ENCODE data around the gene GIMAP2.
A peak's percentile ranks its signal among the peaks of the same experiment; 100 is the strongest.

The GIMAP2 gene

GRCh38 chr7:150728609-150729008, 43.1 kb downstream of the GIMAP2 start:
- DNase-seq (ENCODE audit: low read depth, low spot score), result no peak
- H3K27ac ChIP-seq, result no peak overlapping the region

GRCh38 chr7:150731916-150732315, 46.4 kb downstream of the GIMAP2 start:
- DNase-seq (ENCODE audit: low read depth, low spot score), result no peak
- H3K27ac ChIP-seq, result no peak overlapping the region

- no peak overlapping the region for H3K27ac ChIP-seq
- no peak for DNase-seq (ENCODE audit: low read depth, low spot score)
Observed at GRCh38 chr7:150732786-150733481, 47.4 kb downstream of the GIMAP2 start.

GRCh38 chr7:150733482-150734095, 48.1 kb downstream of the GIMAP2 start:
- H3K27ac ChIP-seq, result no peak overlapping the region
- no peak for DNase-seq (ENCODE audit: low read depth, low spot score)

- DNase-seq (ENCODE audit: low read depth, low spot score), result no peak
- H3K27ac ChIP-seq, result no peak overlapping the region
Observed at GRCh38 chr7:150734254-150734653, 48.7 kb downstream of the GIMAP2 start.

GRCh38 chr7:150735596-150736358, 50.3 kb downstream of the GIMAP2 start:
- no peak for DNase-seq (ENCODE audit: low read depth, low spot score)
- no peak overlapping the region for H3K27ac ChIP-seq

GRCh38 chr7:150736864-150737263, 51.4 kb downstream of the GIMAP2 start:
- no peak for DNase-seq (ENCODE audit: low read depth, low spot score)
- H3K27ac ChIP-seq, result no peak overlapping the region

- DNase-seq (ENCODE audit: low read depth, low spot score), result no peak
- no peak within 1 kb of the TSS for H3K27ac ChIP-seq
Observed at GRCh38 chr7:150737265-150738055, 52.0 kb downstream of the GIMAP2 start, which contains the start of gene GIMAP5. TSS of gene GIMAP5 (plus strand) at chr7:150737418. CDS start at chr7:150740885, 3,467 bp downstream.

GRCh38 chr7:150738092-150738491, 52.6 kb downstream of the GIMAP2 start:
- no peak for DNase-seq (ENCODE audit: low read depth, low spot score)
- no peak overlapping the region for H3K27ac ChIP-seq

GRCh38 chr7:150738591-150739001, 53.1 kb downstream of the GIMAP2 start:
- no peak overlapping the region for H3K27ac ChIP-seq
- DNase-seq (ENCODE audit: low read depth, low spot score), result peak; percentile 73

GRCh38 chr7:150739033-150739432, 53.5 kb downstream of the GIMAP2 start:
- DNase-seq (ENCODE audit: low read depth, low spot score), result no peak
- no peak overlapping the region for H3K27ac ChIP-seq

- H3K27ac ChIP-seq, result no peak overlapping the region
- DNase-seq (ENCODE audit: low read depth, low spot score), result no peak
Observed at GRCh38 chr7:150740053-150740452, 54.5 kb downstream of the GIMAP2 start.

- no peak for DNase-seq (ENCODE audit: low read depth, low spot score)
- H3K27ac ChIP-seq, result no peak overlapping the region
Observed at GRCh38 chr7:150742286-150742968, 56.9 kb downstream of the GIMAP2 start.
